ENCODE measurements around the gene CCDC102B.
"Not testable (repeated sequence)": the region's sequence is repeated elsewhere in the genome, so short reads cannot be mapped to it uniquely, and the experiment has no call there.

The CCDC102B gene

DNA sequence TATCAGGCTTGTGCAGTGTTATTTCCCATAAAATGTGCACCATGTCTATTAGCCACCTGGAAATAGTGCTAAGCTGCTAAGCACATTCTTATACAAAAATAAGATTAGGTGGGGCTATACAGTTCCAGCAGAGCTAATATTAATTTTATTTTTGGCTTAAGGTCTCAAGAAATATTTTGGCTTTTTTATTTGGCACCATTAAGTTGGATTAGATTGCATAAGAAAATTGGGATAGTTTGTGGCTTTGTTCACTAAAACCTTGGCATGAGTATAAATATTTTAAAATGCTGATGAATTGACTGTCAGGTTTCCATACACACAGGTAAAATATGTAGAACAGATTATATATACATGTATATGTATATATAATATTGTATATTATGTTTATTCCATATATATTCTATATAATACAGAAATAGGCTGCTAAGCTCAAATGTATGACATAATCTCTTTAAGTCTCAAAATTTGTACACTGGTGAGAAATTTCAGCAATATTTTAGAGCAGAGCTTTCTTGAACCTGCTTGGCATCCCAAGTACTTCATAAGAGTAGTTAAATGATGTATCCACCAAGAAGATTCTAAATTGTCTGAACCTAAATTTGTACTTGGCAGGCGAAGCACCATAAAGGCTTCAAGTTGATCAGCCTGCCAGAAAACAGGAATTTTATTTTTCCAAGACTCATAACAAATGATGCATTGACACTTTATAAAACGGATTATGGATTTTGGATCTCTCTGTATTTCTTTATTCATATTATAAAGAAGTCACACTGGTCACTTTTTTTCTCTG is 32.6 kb downstream of the CCDC102B start:
- no peak for DNase-seq (ENCODE audit: low read depth)

DNA sequence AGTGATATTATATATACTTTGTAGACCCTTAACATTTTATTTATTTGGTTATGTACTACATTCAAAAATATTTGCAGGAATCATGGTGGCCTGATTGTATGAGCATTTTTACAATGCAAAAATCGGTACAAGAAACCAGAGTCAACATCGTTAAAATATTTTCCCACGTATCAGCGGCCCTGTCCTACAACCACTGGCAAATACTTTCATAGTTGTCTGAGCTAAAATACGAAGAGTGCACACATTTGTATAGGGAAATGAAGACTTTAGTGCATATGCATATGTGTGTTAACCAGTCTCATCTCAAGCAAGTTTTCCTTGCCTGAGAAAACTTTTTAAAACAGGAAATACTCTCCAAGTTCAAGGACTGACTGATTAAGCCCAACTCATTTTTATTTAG is 35.9 kb downstream of the CCDC102B start:
- no peak for DNase-seq (ENCODE audit: low read depth)

DNA sequence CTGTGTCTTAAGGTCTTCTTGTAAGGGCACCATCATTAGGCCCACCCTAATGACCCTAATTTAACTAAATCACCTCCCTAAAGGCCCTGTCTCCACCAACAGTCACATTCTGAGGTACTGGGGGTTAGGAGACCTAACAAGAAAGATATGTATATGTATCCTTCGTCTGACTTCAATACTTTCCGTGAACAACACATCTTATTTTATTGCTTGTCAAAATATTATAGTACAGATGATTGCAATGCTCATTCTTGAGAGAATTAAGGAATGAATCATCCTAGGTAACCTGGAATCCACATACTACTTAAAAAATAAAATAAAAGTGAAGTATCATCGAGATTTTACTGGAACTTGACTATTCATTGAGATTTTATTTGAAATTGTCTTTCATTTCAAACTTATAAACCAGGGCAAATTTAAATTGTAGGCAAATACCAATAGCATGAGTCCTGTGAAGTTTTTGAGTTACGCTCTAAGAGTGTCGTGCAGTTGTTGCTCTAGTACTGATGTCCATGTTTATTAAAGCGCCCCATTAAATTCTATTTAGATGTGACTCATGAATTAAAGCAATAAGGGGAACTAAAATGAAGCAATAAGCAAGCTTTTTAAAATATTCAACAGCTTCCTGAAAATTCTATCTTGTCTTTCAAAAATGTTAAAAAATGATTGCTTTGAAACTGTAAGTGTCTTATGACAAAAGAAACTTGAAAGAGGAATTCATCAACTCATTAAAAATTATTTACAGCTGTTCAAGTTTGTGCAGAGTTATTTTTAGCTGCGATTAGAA is 40.0 kb downstream of the CCDC102B start:
- no peak for DNase-seq (ENCODE audit: low read depth)

DNA sequence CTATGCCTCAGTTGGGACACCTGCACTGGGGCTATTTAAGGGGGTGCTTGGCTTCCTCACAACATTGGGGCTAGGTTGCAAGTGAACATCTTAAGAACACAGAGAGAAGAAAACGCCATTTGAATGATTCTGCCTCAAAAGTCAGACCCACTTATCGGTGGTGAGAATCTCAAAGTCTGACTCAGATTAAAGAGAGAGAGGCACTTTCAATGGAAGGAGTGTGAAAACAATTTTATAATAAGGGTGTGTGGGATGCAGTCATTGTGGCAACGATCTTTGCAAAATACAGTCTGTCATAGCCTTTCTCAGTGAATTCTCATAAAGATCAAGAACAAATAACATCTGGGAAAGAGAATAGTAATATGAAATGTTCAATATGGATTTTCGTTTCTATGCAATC is 41.8 kb downstream of the CCDC102B start:
- no peak for DNase-seq (ENCODE audit: low read depth)

DNA sequence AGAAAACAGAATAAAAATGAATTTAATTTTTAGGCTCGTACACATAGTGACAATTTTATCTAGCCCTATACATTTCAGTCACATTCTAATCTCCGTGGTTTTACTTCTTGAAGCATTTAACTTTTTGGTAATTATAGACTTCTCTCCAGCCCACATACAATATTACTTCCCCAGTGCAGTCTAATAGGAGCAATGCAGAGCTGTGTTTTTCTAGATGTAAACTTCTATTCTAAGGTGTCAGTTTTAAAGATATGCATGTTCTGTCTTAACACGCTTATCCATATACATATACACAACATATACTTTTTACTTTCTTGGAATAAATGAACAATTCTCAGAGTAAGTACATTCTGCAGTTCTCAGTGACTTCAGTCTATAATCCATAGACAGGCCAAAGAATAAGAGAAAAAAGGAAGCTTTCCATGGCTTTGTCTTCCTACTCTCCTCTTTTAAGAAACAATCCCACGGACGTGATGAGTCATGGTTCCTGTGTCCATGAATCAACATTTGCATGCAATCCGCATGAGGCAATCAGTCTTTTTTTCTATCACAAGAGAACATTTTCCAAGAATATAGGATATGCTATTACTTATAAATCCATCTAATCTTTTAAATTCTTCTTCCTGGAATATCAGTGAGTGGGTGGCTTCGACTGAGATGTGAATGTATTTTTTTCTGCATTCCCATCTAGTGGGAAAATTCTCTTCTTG is 42.8 kb downstream of the CCDC102B start:
- no peak for DNase-seq (ENCODE audit: low read depth)

DNA sequence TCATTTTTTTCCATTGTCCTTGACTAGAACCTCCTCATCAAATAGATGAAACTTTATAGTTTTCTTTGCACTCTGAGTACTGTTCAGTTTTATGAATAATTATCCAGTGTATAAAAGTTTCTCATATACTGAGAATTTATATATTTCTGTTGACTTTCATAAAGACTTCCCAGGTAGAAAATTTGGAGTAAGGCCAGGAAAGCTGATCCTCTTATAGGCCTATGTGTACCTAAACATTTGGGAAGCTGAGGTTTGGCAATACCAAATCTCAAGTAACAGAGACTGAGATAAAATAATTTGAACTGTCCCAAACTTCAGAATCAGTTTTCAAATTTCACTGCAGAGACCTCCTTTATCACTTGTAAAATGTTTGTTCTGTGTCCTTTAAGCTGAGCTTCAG is 43.4 kb downstream of the CCDC102B start:
- DNase-seq (ENCODE audit: low read depth), result no peak

DNA sequence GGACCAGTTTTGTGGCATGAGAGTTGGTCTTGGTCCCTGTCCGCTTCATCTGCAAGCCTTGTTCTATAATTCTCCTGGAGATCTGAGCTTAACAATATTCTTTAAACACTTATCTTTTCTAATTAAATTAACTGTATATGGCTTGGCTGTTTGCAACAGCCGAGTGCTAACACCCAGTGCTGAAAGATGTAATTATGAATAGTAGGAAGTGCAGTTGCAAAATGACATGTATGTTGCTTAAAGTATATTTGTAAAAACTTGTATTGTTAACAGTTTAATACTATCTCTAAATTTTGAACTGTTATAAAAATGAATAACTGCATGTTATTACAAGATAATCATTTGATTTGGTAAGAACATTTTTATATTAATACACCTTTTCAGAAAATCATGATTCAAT is 45.1 kb downstream of the CCDC102B start:
- no peak for DNase-seq (ENCODE audit: low read depth)

DNA sequence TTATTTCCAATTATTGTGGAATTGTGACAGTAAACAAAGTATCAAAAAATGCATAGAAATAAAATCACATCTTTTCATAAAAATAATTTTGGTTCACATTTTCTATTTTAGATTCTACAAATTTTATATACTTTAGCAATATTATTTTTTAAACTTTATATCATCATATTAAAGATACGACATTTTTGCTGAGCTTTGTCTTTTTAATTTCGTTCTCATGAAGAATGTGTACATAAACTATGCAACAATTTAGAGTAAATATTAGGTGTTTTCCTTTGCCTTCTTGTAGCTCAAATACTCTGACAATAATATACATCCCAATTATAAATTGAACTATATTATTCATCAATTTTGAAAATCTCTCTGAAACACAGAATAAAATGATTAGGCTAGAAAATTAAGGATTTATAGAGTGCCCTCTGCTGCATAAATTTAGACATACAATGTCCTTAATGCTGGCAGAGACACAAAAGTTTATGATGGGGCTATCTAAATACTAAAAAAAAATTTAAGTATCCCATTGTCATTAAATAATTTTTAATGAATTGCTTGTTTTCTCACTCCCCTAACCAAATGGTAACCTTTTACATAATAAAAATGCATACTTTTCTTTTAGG is 45.7 kb downstream of the CCDC102B start:
- DNase-seq (ENCODE audit: low read depth), result no peak

DNA sequence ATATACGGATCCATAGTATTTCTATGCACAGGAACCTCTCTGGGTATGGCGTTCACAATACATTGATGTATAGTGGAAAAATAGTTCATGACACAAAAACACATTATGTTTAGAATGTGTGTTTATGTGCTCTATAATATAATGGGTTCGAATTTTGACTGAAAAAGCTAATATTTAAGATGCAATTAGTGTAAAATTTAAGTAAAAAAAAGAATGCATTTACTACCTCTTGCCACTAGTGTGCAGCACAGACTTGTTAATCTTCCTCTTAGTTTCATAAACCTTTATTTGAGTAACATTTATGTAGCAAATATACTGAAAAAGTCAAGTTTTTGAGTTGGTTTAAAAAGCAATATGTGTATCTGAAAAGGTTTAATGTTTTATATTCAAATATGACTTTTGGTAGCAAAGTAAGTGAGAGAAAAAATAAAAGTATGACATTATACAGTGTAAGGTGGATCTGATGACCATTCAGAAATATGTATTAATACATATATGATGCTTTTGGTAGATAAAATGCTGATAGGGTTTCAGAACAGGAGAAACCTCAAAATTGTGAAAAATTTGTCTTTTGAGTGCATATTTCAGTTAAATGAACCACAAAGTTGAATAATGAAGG is 49.4 kb downstream of the CCDC102B start:
- no peak for DNase-seq (ENCODE audit: low read depth)

DNA sequence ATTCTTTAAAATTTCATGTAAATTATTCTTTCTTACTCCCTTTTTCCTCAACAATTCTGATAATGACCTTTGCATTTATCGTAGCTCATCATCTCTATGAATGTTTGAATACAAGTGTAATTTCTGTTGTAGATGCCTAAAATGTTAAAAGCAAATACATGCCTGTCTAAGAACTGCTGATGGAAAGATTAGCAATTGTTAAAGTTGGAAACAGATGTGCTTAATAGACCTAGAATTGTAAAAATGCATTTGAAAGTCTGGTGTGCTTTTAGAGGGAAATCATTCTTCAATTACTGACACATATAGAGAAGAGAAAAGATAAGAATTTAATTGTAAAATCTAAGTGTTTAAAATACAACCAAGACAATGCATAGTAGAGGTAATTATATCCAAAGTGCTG is 50.4 kb downstream of the CCDC102B start:
- no peak for DNase-seq (ENCODE audit: low read depth)

DNA sequence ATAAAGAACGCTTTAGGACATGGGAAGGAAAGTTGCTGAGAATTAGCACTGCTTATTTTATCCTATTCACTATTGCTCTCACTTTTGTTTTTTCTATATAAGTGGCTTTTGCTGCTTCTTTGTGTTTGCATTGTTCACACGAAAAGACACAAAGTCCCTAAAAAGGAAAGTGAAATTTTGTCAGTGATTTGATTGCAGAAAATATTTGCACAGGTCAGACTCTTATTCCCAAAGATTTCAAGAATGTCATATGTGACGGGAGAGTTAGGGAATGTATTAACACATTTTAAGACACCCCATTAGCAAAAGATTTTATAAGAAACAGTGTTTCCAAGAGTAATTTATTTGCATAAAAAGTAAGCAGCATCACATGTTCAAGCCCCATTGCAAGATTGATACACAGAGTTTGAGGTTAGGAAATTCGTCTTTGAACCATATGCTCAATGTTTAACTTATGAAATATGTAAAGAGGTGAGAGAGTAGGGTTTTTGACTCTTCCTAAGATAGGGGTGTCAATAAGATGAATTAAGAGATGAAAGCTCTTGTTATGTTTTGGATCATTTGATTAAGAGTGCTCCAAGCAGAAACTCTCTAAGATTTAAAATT is 57.0 kb downstream of the CCDC102B start:
- no peak for DNase-seq (ENCODE audit: low read depth)

DNA sequence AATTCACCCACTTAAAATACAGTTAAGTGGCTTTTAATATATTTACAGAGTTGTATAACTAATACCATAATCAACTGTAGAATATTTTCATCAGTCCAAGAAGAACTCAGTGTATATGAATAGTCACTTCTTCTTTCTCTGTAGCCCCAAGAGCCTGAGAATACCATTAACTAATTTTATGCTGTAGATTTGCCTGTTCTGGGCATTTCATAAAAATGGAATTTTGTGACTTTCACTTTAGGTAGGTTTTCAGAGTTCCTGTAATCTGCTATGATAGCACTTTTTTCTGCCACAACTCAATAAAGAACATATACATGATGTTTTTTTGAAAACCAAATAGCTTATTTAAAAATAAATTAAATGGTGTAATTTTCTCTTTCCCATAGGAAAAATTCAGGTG is 57.6 kb downstream of the CCDC102B start:
- no peak for DNase-seq (ENCODE audit: low read depth)

DNA sequence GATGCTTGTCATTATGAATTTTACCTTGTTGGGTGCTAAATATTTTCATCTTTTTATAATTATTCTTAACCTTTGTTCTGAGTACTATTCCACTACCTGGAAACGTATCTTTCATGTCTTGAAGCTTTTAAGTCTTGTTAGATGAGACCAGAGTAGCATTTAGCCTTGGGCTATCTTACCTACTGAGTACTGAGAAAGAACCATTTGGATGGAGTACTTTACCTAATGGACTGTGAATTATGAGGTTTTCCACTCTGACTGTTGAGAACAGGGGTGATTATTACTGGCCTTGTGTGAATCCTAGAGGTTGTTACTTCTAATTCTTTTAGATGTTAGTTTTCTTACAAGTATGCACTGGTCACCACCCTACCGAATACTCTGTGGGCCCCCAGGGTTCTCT is 63.5 kb downstream of the CCDC102B start:
- DNase-seq (ENCODE audit: low read depth), result no peak

DNA sequence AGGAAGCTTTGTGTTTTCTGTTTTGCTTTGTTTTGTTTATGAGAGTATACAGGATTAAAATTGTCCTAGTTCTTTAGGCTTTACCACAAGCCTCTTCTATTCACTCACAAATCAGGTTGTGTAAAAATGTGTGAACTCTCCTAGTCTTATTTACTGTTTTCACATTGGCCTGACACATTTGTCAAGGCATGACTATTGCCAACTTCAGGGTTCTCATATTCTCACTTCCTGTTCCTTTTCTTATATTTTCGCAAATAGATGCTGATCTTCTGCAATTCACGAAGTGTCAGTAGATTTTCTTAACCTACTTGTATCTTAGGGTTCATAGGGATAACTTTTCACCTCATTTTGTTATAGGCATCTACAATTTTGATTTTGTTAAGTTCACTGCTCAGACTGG is 67.1 kb downstream of the CCDC102B start:
- no peak for DNase-seq (ENCODE audit: low read depth)

DNA sequence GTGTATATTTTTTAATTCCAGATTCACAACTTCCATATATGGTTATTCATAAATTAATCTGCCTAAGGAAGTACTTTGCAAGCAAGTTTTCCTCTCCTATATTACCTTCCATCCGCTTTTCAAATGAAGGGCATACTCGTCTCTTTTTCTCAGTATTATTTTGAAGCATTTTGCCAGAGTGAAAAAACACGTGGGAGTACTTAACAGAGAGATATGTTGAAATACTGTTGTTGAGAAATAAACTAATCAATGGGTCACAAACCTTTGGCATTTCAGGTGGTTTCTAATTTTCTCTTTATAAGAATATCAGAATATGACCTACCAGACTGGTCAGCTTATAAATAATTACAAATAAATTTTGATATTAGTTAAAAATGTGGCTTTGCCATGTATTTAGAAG is 67.6 kb downstream of the CCDC102B start:
- DNase-seq (ENCODE audit: low read depth), result no peak

DNA sequence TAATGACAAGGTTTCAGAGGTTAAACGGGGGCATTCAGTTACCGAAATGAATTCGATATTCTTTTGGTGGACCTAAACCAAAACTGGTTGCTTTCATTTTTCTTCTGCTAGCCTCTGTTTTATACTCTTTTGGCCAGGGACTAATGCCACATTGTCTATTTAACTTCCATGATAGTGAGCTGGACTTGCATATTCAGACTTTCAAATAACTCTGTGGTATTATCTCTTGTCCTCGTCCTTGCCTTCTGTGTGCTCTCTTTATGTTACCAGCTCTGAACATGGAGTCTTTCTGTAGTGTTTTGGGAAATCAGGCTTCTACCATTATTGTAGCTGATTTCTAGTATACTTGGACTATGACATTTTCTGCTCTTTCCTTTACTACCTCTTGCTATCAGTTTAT is 75.1 kb downstream of the CCDC102B start:
- no peak for DNase-seq (ENCODE audit: low read depth)

DNA sequence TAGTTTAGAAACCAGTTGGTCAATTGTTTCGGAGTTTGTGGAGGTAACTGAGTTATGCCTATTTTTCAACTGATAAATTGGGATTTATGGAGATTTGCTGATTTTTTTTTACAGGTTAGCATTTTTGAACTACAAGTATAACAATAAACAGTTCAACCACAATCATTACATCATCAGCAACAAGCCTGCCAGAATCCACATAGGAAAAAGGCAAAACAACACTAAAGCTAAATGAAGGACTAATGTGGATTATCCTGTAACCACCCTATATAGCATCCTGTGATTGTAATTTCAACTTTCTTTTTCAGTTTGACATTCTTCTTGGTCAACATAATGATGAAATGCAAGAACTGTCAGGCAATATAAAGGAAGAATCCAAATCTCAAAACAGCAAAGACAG is 76.5 kb downstream of the CCDC102B start:
- no peak for DNase-seq (ENCODE audit: low read depth)

DNA sequence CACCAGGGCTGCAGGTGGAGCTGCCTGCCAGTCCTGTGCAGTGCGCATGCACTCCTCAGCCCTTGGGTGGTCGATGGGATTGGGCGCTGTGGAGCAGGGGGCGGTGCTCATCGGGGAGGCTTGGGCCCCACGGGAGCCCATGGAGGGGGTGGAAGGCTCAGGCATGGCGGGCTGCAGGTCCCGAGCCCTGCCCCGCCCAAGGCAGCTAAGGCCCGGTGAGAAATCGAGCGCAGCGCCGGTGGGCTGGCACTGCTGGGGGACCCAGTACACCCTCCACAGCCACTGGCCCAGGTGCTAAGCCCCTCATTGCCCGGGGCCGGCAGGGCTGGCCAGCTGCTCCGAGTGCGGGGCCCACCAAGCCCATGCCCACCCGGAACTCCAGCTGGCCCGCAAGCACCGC is 82.1 kb downstream of the CCDC102B start:
- DNase-seq (ENCODE audit: low read depth), result not testable (repeated sequence)

DNA sequence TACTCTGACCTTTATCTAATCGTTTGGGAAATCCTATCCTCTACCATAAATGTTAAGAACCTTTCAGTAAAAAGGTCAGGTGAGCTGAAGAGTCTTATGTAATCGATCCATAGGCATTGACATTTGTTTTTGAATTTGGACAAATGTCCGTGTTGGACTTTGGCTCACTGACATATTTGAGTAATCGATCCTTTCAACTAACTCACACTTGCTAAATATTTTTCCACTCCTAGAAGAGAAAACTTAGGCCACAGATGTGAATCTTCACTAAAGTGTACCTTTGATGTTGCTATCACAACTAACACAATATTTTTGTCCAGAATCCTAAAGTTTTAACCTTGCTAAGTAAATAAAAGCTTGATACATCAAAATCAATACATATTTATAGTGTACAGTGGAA is 89.5 kb downstream of the CCDC102B start:
- no peak for DNase-seq (ENCODE audit: low read depth)

DNA sequence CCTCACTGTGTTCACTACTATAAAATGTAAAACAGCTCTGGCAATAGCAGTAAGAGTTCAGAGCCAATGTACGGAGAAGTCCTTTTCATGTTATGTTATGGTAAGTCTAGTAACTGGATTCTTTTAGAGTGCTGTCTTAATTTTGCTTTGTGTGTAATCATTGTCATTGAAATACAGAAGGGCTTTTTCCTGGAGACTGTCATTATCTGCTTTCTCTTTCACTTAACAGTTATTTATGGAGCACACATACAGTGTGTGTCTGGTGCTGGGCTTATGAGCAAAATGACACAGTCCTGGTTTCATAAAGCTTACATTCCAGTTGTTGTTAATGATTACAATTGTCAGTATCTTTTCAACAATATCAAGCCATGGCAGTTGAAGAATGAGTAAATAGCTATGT is 95.5 kb downstream of the CCDC102B start:
- no peak for DNase-seq (ENCODE audit: low read depth)

DNA sequence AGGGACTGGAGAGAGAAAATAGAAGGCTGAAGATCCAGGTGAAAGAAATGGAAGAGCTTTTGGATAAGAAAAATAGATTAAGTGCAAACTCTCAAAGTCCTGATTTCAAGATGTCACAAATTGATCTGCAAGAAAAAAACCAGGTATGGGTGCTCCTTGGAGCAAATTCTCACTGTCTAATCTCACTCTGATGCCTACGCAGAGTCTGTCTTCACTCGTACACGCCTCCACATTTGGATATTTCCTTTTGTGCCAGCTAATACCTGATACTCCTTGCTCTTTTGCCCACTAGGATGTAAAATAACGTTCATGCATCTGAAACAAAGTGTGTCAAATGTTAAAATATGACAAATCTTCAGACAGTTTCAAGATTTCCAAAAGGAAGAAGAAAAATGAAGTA is 99.4 kb downstream of the CCDC102B start:
- no peak for DNase-seq (ENCODE audit: low read depth)

DNA sequence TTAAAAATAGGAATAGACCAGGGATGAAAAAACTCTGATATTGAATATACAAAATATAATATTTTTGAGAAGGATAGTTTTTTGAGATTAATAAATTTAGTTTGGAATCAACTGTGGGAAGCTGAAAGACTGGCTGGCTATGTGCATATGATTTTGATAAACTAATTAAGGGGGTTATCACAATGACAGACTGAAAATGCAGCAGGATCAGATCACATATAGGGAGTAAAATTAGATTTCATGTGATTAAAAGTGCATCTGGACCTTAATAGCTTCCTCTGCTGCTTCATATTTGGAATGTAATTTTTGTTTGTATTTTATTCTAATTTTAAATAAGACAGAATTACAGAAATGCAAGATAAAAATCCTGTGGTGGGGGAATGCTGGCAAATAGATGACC is 111.7 kb downstream of the CCDC102B start:
- DNase-seq (ENCODE audit: low read depth), result no peak
